Activated CD4-positive, alpha-beta T cell treated with anti-CD3 and anti-CD28 coated beads, Interleukin-10, Interleukin-2, amounts not matched to agents 100 ng/mL and 50 ng/mL, durations not matched to agents 16 hours and 8 hours (primary cell): ENCODE data around the gene TMEM161A.
"Not testable (repeated sequence)": the region's sequence is repeated elsewhere in the genome, so short reads cannot be mapped to it uniquely, and the experiment has no call there.

ENCODE experiments used
- DNase-seq: peaks from one replicate; pipeline ENCODE4 v3.0.0-alpha.2; 2020

The TMEM161A gene

DNA sequence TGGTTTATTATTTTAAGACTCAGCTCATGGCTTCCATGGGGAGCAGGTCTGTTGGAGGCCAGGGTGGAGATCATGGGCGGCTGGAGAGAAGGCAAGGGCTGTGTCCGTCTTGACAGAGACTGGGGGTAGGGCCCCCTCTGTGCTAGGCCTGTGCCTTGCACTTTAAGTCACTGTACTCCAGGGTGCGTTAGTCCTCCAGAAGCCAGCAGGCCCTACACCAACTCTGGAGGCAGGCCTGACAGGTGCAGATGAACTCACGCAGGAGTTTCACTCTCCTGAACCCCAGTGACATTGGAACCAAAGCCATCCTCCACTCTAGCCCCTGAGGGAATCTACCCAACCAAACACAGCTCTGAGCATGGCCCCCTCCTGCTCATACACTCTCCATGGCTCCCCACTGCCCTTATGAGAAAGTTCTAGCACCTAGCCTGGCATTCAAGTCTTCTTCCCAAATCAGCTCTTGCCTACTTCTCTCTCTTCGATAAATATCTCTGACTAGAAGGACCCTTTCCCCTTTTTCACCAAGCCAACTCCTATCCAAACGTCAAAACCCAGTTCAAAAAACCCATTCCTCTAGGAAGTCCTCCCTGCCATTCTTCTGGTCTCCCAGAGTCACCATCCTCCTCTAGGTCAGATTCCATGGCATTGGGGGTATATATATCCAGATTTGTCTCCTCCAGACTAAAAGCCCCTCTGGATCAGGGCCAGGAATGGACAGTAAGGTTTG, 16.7 kb upstream of the TMEM161A start:
- DNase-seq = no peak

DNA sequence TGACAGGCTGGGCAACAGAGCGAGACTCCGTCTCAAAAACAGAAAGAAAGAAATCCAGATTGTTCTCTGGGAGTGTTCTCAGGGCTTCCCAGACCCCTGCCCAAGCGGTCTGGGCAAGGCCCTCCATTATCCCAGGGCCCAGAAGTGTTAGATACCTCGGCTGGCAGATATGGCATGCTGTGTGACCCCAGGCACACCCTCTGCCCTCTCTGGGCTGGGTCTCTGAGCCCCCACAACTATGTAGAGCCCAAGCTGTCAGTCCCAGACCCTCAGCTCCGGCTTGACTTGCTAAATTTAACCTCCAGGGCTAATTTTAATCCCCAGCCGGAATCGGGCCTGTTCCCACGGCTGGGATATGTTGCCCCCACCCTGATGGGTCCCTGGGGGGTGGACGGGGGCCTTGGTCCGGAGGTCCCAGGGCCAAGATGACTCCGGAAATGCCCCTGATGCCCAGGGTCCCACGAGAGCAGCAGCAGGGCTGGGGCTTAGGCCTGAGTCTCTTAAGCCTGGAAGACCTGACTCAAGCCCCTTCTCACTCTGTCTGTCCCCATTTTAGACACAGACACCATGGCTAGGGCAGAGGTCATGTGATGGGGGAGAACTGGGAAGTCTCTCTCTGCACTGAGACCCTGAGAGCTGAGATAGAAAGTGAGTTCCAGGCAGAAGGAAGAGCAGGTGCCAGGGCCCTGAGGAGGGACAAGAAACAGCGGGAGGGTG, 14.5 kb upstream of the TMEM161A start:
- DNase-seq = no peak

DNA sequence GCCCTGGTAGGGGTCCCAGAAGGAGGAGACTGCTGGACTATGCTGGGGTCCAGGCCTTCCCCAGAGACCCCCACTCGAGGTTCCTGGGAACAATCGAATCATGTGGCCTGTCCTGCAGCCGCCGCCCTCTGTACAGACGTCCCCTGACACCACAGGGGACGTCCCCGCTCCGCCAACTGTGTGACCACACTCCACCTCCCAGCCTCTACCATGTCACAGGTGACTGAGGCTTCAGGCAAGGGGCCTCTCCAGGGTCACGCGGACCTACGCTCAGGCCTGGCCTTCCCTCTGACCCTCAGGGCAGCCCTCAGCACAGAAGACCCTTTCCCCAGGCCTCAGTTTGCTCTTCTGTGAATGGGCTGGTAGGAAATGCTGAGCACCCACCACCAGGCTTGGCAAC, 13.1 kb upstream of the TMEM161A start:
- DNase-seq = no peak

DNA sequence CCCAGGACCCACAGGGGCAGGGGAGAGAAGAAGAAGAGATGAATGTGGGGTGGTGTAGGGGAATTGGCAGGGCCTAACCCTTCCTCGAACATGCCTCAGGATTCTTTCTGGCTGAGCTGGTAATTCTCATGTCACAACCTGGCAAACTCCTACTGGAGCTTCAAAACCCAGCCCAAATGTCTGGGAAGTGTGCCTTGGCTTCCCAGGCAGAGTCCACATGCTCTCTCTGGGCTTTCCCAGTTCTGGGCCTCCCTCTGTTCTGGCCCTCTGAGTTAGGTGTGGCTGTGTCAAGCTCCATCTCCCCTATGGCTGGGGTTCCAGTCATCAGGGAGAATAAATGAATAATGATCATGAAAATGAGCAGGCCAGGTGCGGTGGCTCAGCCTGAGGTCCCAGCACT, 11.2 kb upstream of the TMEM161A start:
- DNase-seq = no peak

DNA sequence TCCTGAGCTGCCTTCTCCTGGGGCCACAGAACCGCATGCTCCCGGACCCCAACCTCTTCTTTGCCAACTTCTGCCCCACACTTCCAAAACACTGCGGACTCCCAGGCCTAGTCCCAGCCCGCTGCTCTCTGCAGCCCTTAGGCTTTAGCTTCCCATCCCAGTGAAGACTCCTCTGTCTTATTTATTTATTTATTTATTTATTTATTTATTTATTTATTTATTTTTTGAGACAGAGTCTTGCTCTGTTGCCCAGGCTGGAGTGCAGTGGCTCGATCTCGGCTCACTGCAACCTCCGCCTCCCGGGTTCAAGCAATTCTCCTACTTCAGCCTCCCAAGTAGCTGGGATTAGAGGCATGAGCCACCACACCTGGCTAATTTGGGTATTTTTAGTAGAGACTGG, 10.2 kb upstream of the TMEM161A start:
- not testable (repeated sequence) for DNase-seq

DNA sequence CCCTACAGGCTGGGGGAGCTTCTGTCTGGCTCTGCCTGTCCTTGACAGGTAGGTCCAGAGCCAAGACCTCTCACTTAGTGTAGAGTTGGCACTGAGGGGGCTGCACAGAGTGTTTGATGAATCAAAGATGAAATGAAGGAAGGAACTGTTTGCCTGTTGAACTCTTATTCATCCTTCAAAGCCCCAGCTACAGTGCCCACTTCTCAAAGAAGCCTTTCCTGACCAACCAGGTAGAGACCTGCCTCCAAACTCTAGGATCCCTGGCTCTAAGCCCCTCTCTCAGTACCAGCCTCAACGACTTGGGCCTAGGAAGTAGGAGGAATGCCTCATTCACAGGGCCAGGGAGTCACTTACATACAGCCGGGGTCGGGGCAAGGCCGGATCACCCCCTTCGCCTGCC, 9.1 kb upstream of the TMEM161A start:
- DNase-seq = no peak

DNA sequence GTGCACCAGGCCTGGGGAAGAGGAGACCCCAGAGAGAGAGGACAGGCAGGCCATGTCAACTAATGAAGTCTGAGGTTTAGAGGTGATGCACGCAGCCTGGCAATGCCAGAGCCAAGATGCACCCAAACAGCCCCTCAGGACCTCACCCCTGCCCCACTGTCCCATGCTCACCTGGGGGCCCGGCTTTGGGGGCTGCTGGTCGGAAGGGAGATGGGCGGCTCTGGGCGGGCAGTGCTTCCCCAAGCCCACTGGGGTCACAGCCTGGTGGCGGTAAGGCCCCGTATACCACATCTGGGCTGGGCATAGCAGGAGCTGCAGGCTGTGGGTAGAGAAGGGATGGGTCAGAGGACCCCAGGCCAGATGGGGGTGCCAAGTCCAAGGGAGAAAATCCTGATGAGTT, 8.6 kb upstream of the TMEM161A start:
- no peak for DNase-seq

DNA sequence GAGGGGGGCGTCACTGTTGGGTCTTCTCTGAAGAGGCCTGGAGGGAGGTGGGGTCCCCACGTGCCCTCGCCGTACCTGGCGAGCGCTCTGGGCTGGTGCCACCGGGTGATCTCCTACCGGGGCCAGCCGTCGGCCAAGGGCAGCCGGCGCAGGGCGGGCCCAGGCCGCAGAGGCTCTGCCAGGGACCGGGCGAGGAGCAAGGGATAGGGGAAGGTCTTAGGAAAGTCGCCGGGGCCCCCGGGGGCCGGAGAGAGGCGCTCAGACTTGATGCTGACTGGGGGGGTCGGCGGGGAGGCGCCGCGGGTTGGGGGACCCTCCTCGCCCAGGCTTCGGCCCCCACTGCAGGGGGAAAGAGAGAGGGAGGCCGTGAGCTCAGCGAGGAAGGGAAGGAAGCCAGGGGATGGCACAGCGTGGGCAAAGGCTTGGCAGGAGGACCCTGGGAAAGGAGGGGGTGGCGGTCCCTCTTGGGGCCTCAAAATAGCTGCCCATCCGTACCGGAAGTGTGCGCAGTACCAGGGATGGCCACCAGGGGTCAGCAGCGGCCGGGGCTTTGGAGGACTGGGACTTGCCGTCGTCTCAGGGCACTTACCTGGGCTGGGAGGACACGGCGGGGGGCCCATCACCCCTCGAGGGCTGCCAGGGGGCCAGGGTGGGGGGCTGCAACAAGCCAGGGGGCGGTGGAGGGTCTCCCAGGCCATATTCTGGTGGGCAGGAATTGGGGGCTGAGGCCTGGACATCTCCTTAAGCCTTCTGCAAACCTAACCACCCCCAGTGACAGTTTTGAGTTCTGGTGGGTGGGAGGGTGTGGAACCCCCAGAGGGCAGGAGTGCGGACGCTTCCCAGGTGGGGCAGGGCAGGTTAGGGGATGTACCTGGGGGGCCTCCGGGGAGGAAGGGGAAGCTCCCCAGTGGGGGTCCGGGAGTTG, 7.7 kb upstream of the TMEM161A start:
- DNase-seq = peak; percentile 86

DNA sequence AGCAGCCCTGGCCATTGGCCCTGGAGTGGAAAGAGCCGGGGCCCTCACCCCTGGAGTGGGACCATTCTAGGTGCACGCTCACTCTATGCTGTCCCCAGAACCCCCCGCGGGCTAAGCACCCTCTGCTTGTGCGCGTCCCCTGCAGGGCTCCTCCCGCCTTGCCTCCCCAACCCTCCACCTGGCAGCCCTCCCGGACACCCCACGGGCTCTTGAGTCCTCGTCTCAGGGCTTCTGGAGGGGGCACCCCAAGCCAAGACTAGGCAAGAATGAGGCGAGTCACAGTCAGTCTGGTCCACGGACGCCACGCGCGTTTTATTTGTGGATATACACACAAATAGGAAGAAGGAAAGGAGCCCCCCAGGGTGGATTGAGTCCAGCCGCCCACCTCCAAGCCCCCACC, 7.0 kb upstream of the TMEM161A start:
- no peak for DNase-seq

DNA sequence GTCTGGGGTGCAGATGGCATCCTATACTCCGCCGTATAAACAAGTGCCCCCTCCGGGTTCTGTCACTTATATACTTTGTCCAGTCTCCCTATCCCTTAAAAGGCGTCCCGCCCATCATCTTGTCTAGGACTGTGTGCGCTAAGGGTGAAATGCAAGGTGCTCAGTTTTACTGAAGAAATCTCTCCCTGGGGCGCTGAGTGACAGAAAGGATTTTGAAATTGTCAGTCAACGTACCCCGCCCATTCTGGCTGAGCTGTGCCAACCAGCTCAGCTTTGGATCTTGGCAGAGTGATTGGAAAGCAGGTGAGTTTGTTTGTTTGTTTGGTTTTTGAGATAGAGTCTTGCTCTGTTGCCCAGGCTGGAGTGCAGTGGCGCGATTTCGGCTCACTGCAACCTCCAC, 4.1 kb upstream of the TMEM161A start:
- no peak for DNase-seq

DNA sequence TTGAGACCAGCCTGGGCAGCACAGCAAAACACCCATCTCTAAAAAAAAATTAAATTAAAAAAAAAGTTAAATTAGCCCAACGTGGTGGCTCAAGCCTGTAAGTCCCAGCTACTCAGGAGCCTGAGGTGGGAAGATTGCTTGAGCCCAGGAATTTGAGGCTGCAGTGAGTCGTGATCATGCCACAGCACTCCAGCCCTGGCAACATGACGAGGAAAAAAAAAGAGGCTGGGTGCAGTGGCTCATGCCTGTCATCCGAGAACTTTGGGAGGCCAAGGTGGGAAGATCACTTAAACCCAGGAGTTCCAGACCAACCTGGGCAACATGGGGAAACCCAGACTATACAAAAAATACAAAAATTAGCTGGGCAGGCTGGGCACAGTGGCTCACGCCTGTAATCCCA, 2.2 kb upstream of the TMEM161A start:
- DNase-seq = no peak

DNA sequence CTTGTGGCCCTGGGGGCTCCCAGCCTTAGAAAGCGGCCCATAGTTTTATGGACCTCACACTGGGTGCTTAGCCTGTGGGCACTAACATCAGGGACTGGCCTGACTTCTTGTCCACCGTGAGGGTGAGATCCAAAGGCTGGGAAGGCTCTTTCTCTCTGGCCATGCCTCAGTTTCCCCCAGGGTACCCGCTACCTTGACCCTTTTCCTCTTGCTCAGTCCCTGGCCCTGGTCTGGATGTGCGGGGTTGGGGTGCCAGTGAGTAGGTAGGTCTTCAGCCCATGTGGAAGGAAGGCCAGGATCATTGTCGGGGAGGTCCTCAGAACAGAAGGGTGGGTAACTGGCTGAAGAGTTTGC, 1.6 kb upstream of the TMEM161A start:
- DNase-seq = no peak

DNA sequence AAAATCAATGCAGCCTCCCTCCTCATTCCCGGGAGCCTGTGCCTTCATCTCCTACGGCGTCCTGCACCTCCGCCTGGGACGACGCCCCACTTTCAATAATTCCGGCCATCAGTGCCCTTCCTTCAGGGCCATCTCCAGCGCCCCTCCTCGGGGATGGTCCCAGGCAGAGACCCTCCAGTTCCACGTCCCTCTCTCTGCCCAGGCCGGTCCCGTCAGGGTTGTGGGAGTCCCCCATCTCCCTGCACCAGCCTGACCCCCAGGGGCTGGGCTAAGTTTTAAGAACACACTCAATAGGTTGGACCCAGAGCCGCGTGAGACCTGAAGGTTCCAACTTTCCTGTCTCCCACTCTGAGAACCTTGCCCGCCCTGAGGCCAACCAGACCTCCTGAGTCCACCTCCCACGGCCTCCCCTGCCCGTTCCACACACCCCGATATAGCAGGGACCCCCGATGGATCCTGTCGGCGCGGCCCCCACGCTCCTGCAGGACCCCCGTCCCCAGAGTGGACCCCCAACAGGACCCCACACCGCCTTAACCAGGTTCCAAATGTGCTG, 646 bp downstream of the TMEM161A start:
- no peak for DNase-seq

DNA sequence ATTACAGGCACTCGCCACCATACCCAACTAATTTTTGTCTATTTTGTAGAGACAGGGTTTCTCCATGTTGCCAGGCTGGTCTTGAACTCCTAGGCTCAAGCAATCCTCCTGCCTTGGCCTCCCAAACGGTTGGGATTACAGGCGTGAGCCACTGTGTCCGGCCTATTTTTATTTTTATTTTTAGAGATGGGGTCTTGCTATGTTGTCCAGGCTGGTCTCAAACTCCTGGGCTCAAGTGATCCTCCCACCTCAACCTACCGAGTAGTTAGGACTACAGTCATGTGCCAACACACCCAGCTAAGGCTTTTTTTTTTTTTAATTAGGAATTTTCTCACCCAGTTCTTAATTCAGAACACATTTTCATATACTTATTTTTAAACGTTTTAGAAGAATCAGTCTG, 2.6 kb downstream of the TMEM161A start:
- not testable (repeated sequence) for DNase-seq

DNA sequence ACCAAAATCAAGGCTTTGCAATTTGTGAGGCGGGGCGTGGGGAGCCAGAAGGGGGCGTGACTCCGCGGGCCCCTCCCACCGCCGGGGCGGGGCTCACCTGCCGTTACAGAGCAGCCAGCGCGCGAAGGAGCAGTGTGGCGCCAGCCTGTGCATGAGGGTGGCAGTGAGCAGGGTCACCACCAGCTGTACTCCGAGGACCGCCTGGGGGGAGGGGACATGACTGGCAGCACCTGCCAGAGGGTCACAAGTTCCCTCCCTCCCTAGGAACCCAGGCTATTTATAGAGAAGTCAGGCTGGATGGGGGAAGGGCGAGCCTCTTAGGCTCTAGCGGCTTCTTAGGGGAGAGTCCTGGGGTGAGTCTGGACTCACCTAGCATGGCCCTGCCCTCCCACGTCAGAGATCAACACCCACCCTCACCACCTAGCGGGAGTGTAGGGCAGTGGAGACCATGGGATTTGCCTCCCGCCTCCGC, 3.6 kb downstream of the TMEM161A start:
- DNase-seq = peak; percentile 19

DNA sequence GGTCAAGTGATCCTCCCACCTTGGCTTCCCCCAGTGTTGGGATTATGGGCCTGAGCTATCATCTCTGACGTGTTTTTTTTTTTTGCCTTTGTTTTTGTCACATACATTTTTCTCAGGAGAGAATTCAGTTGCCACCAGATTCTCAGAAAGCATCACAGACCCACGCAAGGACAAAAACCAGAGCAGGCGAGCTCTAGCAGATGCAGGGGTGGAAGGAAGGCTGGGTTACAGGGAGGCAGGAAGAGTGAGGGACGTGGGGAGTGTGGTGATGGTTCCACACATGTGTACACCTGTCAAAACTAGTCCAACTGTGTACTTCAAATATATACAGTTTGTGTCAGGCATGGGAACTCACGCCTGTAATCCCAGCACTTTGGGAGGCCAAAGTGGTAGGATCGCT, 4.3 kb downstream of the TMEM161A start:
- no peak for DNase-seq

DNA sequence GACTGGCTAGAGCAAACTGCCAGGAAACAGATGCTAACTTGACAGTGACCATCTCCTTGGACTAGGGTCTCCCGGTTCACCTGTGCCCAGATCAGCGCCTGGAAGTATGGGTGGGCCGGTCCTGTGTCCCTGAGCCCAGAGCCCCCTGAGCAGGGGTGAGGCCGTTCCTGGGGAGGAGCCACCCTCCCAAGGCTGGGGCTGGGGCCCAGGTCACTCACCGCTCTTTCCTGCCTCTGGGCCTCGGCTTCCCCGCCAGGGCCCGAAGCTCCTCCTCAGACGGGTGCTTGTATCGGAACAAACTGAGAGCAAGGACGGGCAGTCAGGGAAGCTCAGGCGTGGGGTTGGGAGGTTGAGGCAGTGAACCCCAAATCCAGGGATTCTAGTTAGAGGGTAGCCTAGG, 5.4 kb downstream of the TMEM161A start:
- DNase-seq = no peak

DNA sequence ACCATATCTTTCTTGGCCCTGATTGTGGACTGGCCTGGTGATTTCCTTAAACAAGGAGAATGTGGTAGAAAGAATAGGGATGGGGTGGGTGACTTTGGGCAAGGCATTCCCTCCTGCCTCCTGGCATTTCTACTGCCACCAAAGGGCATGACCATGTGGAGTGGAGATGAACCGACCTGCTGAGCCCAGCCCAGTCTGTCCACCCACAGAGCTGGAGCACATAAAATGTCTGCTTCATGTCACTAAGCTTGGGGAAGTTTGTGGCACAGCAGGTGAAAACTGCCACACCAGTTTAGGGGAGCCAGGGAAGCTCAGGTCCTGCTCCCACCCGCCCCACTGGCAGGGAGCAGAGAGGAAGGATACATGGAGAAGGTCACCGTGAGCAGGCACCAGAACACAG, 6.3 kb downstream of the TMEM161A start:
- no peak for DNase-seq

DNA sequence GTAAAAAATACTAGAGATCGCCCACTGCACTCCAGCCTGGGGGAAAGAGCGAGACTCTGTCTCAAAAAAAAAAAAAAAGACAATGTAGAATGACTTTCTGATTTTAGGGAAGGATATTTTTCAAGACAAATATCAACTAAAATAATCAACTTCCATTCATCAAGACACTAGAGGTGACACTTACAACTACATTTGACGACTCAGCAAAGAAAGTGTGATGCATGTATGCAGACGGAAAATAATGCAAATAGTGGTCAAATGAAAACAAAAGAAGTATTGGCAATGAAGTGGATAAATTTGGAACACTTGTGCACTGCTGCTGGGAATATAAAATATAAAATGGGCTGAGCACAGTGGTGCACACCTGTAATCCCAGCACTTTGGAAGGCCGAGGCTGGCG, 12.2 kb downstream of the TMEM161A start:
- DNase-seq = no peak

DNA sequence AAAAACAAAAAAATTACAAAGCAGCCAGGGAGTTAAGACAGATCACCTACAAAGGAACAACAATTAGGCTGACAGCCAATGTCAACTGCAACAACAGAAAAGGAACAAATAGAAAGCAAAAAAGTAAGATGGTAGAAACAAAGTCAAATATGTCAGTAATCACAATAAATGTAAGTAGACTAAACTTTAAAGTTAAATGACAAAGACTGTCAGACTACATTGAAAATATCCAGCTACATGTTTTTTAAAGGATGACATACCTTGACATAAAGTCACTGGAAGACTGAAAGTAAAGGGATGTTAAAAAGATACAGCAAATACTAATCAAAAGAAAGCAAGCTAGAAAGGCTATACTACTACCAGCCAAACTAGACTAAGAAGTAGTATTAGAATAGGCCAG, 14.9 kb downstream of the TMEM161A start:
- DNase-seq = no peak

DNA sequence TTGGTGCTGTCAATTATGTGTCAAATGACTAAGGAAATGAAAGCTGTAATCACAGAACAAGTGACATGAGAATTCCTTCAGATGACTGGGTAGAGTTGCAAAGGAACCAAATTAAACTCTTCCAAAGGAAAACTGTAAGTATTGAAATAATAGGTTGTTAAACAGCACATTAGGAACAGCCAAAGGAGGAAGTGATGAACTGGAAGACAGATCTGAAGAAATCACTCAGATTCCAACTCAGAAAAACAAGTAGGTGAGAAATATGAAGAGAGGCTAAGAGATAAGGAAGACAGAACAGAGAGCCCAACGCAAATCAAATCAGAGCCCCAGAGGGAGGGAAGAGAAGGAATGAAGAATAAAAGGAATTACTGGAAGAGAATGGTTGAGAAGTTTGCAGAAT, 15.4 kb downstream of the TMEM161A start:
- no peak for DNase-seq

DNA sequence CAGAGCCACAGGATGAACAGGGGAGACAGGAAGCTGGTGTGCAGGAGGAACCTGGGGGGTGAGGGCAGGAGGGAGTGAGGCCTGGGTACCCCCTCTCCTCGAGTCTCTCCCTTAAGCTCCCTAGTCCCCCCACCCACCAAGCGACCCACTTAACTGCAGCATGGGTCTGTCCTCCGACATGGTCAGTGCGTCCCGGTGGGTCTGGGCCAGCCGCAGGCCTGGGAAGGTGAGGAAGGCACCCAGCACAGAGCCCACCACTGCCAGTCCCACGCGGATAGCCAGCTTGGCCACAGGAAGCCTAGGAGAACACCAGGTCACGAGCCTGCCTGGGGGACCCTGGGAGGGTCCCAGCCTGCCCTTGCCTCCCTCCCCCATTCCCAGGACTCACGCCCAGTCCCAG, 16.9 kb downstream of the TMEM161A start:
- DNase-seq = no peak
